Caco-2 (cell line): ENCODE data around the gene HSD11B2. TPM values are rescaled to one million over a fixed set of nuclear protein-coding genes. Genes with fewer than 3 reads are reported as not detected.

Experiments
- BruUV-seq: library from RNA; stranded (reverse); fragments of 400-500 nt; replicated peaks from 2 replicates; lab custom pipeline; 2021; lab: Mats Ljungman, UMichigan
- CTCF ChIA-PET: fragments of 300-600 bp; sonication (Branson Sonifier 250); formaldehyde crosslinking; loops from one replicate; lab custom pipeline; 2022; ENCODE audit warnings: antibody characterized with exemption; lab: Charles Lee
- POLR2A ChIA-PET: fragments of 300-600 bp; sonication (Branson Sonifier 250); formaldehyde crosslinking; loops from one replicate; lab custom pipeline; 2022; ENCODE audit warnings: antibody characterized with exemption; lab: Charles Lee
- DNase-seq, 2 experiments: peaks; one replicate each; pipeline versions ENCODE4 v3.0.0 to v3.0.0-alpha.2; 2020 to 2022
- H3K27me3 ChIP-seq: replicated peaks from 2 replicates; pipeline ENCODE4 v1.6.0; 2011; ENCODE audit warnings: low read length; ENCODE audit not compliant: control insufficient read depth, insufficient read depth
- H3K36me3 ChIP-seq: 2 replicates; pipeline ENCODE4 v1.5.1; 2011; ENCODE audit warnings: low read length; ENCODE audit not compliant: control insufficient read depth, insufficient read depth
- H3K4me1 ChIP-seq: fragments of 250-450 bp; sonication (Bioruptor Pico); 2 replicates; pipeline ENCODE4 v1.5.1; 2020; ENCODE audit warnings: mild to moderate bottlenecking
- H3K4me3 ChIP-seq: 2 replicates; pipeline ENCODE4 v1.5.1; 2011; ENCODE audit warnings: low read depth, mild to moderate bottlenecking, control low read depth, low read length
- H3K9me3 ChIP-seq: fragments of 250-450 bp; sonication (Bioruptor Pico); 2 replicates; pipeline ENCODE4 v1.5.1; 2020; ENCODE audit warnings: mild to moderate bottlenecking, moderate library complexity
- H3K27ac Mint-ChIP-seq: one replicate; pipeline ENCODE4 v1.8.0; 2022; ENCODE audit warnings: mixed read lengths; ENCODE audit not compliant: unreplicated experiment
- H3K27me3 Mint-ChIP-seq: one replicate; pipeline ENCODE4 v1.8.0; 2022; ENCODE audit warnings: mixed read lengths; ENCODE audit not compliant: insufficient read depth, unreplicated experiment
- H3K36me3 Mint-ChIP-seq: one replicate; pipeline ENCODE4 v1.8.0; 2022; ENCODE audit warnings: mild to moderate bottlenecking, mixed read lengths; ENCODE audit not compliant: insufficient read depth, unreplicated experiment
- H3K4me1 Mint-ChIP-seq: one replicate; pipeline ENCODE4 v1.8.0; 2022; ENCODE audit warnings: low read depth, mixed read lengths; ENCODE audit not compliant: unreplicated experiment
- H3K4me3 Mint-ChIP-seq: one replicate; pipeline ENCODE4 v1.8.0; 2022; ENCODE audit warnings: mild to moderate bottlenecking, moderate library complexity, mixed read lengths; ENCODE audit not compliant: unreplicated experiment
- H3K9me3 Mint-ChIP-seq: one replicate; pipeline ENCODE4 v1.8.0; 2022; ENCODE audit warnings: mixed read lengths; ENCODE audit not compliant: unreplicated experiment
- intact Hi-C: fragments of 100-400 bp; cut with micrococcal nuclease; formaldehyde crosslinking; loops from one replicate; pipeline ENCODE4 v1.10.0; 2022; ENCODE audit not compliant: unreplicated experiment
- total RNA-seq: library from RNA; stranded (reverse); gene quantifications from 2 replicates; pipeline ENCODE4 v1.2.3, GENCODE V29; 2022
- TF ChIP-seq, protein P1 (sequence below), 2 experiments: fragments of 200-600 bp in 1 of 2; IDR thresholded peaks; 1 replicate in 1 of 2; 2 replicates in 1 of 2; pipeline versions ENCODE4 v1.5.1 to v1.8.0; 2011 to 2022; ENCODE audit warnings: antibody characterized with exemption in 1 of 2, control low read depth in 1 of 2, inconsistent platforms in 1 of 2, low read depth in 1 of 2, low read length in 1 of 2, mild to moderate bottlenecking in 1 of 2, moderate library complexity in 1 of 2; ENCODE audit not compliant: insufficient read depth in 1 of 2, severe bottlenecking in 1 of 2, unreplicated experiment in 1 of 2

HSD11B2 gene
- total RNA-seq, 1 experiment from 2014 or later: 11.3 TPM

GRCh38 chr16:67451061-67451703 is 20.3 kb downstream of the HSD11B2 start:
- H3K4me3 Mint-ChIP-seq: no peak overlapping the region
- no peaks in the 10 kb centered on the region for H3K27me3 Mint-ChIP-seq
- intact Hi-C loops: no loop called here
- H3K4me1 ChIP-seq: no peaks in the 10 kb centered on the region
- DNase-seq: no peak
- no peak overlapping the region for H3K4me3 ChIP-seq
- H3K27ac Mint-ChIP-seq: no peak overlapping the region
- POLR2A ChIA-PET: interaction anchor here (0.6 kb wide), 1 partner anchor 341 kb away, joined by 3 read pairs; no protein-coding TSS in a partner anchor
- no peaks in the 10 kb centered on the region for H3K9me3 Mint-ChIP-seq
- TF ChIP-seq, protein P1, sequence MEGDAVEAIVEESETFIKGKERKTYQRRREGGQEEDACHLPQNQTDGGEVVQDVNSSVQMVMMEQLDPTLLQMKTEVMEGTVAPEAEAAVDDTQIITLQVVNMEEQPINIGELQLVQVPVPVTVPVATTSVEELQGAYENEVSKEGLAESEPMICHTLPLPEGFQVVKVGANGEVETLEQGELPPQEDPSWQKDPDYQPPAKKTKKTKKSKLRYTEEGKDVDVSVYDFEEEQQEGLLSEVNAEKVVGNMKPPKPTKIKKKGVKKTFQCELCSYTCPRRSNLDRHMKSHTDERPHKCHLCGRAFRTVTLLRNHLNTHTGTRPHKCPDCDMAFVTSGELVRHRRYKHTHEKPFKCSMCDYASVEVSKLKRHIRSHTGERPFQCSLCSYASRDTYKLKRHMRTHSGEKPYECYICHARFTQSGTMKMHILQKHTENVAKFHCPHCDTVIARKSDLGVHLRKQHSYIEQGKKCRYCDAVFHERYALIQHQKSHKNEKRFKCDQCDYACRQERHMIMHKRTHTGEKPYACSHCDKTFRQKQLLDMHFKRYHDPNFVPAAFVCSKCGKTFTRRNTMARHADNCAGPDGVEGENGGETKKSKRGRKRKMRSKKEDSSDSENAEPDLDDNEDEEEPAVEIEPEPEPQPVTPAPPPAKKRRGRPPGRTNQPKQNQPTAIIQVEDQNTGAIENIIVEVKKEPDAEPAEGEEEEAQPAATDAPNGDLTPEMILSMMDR (IDR thresholded peaks at IDR 0.05; ENCODE audit: insufficient read depth in 1 of 2, low read depth in 1 of 2, low read length in 1 of 2, severe bottlenecking in 1 of 2, unreplicated experiment in 1 of 2): no peak
- BruUV-seq: no TSS peak
- CTCF ChIA-PET: interaction anchor here (1.0 kb wide), 1 partner anchor 14 kb away, joined by 4 read pairs; no protein-coding TSS in a partner anchor
- peaks cover 6% of the 10 kb centered on the region for H3K36me3 Mint-ChIP-seq
- no peaks in the 10 kb centered on the region for H3K9me3 ChIP-seq
- no peaks in the 10 kb centered on the region for H3K27me3 ChIP-seq
- H3K36me3 ChIP-seq: no peaks in the 10 kb centered on the region; the same call in 1 of the 2 replicates
- H3K4me1 Mint-ChIP-seq: no peaks in the 10 kb centered on the region

DNA sequence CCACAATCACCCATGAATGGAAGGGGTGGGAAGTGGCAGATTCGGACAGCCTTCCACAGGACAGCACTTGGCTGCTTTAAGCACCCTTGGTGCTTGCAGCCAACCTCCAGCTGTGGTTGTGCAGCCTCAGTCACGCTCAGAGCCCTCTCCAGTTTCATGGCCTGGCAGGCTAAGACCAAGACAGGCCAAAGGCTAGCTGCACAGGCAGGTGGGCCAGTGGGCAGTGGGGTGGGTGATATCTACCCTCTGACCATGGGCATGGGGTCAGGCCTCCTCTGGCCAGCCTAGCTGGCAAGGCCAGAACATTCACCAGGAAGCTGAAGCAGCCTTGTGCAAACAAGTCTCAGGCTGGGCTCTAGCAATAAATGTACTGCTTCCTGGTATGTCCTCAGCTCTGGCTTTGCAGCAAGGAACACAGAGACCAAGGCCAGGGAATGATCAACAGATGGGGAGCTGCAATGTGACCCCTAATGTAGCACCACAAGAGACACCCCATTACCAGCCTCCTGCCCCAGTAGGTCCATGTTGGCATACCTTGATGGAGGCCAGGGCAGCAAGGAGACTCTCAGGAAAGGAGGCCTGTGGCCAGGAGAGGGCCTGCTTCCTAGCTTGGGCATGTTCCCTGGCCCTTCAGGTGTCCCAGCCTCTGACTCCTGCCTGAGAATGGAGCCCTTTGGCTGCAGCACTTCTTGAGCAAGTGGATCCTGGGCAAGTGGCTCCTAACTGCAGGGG is 20.9 kb downstream of the HSD11B2 start:
- no TSS peak for BruUV-seq
- intact Hi-C loops: no loop called here
- Mint-ChIP-seq H3K9me3 (no peaks in the 10 kb centered on the region), H3K4me3 (no peak overlapping the region), H3K27me3 (no peaks in the 10 kb centered on the region), H3K4me1 (no peaks in the 10 kb centered on the region), H3K27ac (no peak overlapping the region), H3K36me3 (peaks cover 6% of the 10 kb centered on the region)
- ChIA-PET CTCF (interaction anchor here (1.0 kb wide), 1 partner anchor 13 kb away, joined by 4 read pairs; no protein-coding TSS in a partner anchor), POLR2A (no interaction called here)
- DNase-seq: no peak
- no peaks in the 10 kb centered on the region; the same call in 1 of the 2 replicates for H3K36me3 ChIP-seq
- H3K4me1 ChIP-seq: no peaks in the 10 kb centered on the region
- H3K4me3 ChIP-seq: no peak overlapping the region
- H3K27me3 ChIP-seq: no peaks in the 10 kb centered on the region
- H3K9me3 ChIP-seq: no peaks in the 10 kb centered on the region
- TF ChIP-seq, protein P1 (IDR thresholded peaks at IDR 0.05; ENCODE audit: insufficient read depth in 1 of 2, low read depth in 1 of 2, low read length in 1 of 2, severe bottlenecking in 1 of 2, unreplicated experiment in 1 of 2): no peak

GRCh38 chr16:67454104-67454503 is 23.2 kb downstream of the HSD11B2 start:
- H3K4me1 Mint-ChIP-seq: no peaks in the 10 kb centered on the region
- Histone ChIP-seq H3K36me3 (no peaks in the 10 kb centered on the region; the same call in 1 of the 2 replicates), H3K4me1 (no peaks in the 10 kb centered on the region), H3K27me3 (no peaks in the 10 kb centered on the region), H3K9me3 (no peaks in the 10 kb centered on the region), H3K4me3 (no peak overlapping the region)
- H3K9me3 Mint-ChIP-seq: no peaks in the 10 kb centered on the region
- BruUV-seq: no TSS peak
- no peak overlapping the region for H3K27ac Mint-ChIP-seq
- POLR2A ChIA-PET: interaction anchor here (0.5 kb wide), 1 partner anchor 446 kb away, joined by 3 read pairs; no protein-coding TSS in a partner anchor
- no peaks in the 10 kb centered on the region for H3K27me3 Mint-ChIP-seq
- intact Hi-C loops: no loop called here
- H3K4me3 Mint-ChIP-seq: no peak overlapping the region
- TF ChIP-seq, protein P1 (IDR thresholded peaks at IDR 0.05; ENCODE audit: insufficient read depth in 1 of 2, low read depth in 1 of 2, low read length in 1 of 2, severe bottlenecking in 1 of 2, unreplicated experiment in 1 of 2): no peak
- CTCF ChIA-PET: no interaction called here
- no peak for DNase-seq
- peaks cover 10% of the 10 kb centered on the region for H3K36me3 Mint-ChIP-seq
